GM21381 (cell line): ENCODE data around the gene MTMR10.
A peak's percentile ranks its signal among the peaks of the same experiment; 100 is the strongest.

Source experiments
- ATAC-seq: cut with Tn5 transposase; IDR thresholded peaks from one replicate; pipeline ENCODE4 v1.9.1; 2021; ENCODE audit warnings: mild to moderate bottlenecking, moderate library complexity; ENCODE audit not compliant: unreplicated experiment

Gene MTMR10

GRCh38 chr15:30991255-30992235 is at the start of gene MTMR10:
TSS of gene MTMR10 (minus strand) at chr15:30991628. CDS start at chr15:30991506, 122 bp downstream.
- ATAC-seq = peak; percentile 88

GRCh38 chr15:31040611-31041010 is 49.2 kb upstream of the MTMR10 start:
- ATAC-seq = no peak

GRCh38 chr15:31039961-31040360 is 48.5 kb upstream of the MTMR10 start:
- no peak for ATAC-seq

GRCh38 chr15:31037731-31038477 is 46.5 kb upstream of the MTMR10 start:
- ATAC-seq = no peak

- ATAC-seq = no peak
These were observed 45.4 kb upstream of the MTMR10 start for GRCh38 chr15:31036783-31037182.

GRCh38 chr15:31035610-31036009 is 44.2 kb upstream of the MTMR10 start:
- no peak for ATAC-seq

GRCh38 chr15:31034152-31034551 is 42.7 kb upstream of the MTMR10 start:
- ATAC-seq = no peak

- ATAC-seq = no peak
These were observed 41.5 kb upstream of the MTMR10 start for GRCh38 chr15:31032961-31033371.

GRCh38 chr15:31031471-31032067 is 40.1 kb upstream of the MTMR10 start:
- peak; percentile 85 for ATAC-seq

GRCh38 chr15:31027910-31028578 is 36.6 kb upstream of the MTMR10 start:
- ATAC-seq = no peak

GRCh38 chr15:31025996-31026395 is 34.6 kb upstream of the MTMR10 start:
- ATAC-seq = no peak

GRCh38 chr15:31024979-31025378 is 33.6 kb upstream of the MTMR10 start:
- ATAC-seq = no peak

- ATAC-seq = no peak
These were observed 32.9 kb upstream of the MTMR10 start for GRCh38 chr15:31024330-31024729.

GRCh38 chr15:31023841-31024240 is 32.4 kb upstream of the MTMR10 start:
- ATAC-seq = no peak

- no peak for ATAC-seq
These were observed 29.7 kb upstream of the MTMR10 start for GRCh38 chr15:31021067-31021665.

GRCh38 chr15:31020542-31020941 is 29.1 kb upstream of the MTMR10 start:
- no peak for ATAC-seq

- ATAC-seq = no peak
These were observed 28.6 kb upstream of the MTMR10 start for GRCh38 chr15:31019986-31020385.

GRCh38 chr15:31017311-31017710 is 25.9 kb upstream of the MTMR10 start:
- ATAC-seq = no peak

- no peak for ATAC-seq
These were observed 25.1 kb upstream of the MTMR10 start for GRCh38 chr15:31016446-31016915.

GRCh38 chr15:31014608-31014925 is 23.1 kb upstream of the MTMR10 start:
- ATAC-seq = no peak
